ENCODE results near the gene ARMC2.

DNA sequence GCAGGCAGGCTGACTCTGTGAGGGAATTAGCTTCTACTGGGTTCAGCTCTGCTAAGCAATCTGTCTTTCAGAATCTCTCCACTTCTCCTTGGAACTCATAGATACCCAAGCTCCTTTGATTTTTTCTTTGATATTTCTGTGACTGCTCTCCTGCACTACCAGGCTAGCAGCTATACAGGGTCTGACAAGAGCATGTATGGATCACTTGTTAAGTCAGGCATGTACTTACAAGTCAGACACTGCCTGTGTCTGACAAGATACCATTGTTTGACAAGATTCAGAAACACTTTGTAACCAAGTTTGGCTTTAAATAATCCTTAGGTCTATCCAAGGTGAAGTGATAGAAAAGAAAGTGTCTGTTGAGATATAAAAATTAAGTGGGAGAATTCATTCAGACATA is 167.0 kb downstream of the ARMC2 start:
- TF ChIP-seq, protein P1, sequence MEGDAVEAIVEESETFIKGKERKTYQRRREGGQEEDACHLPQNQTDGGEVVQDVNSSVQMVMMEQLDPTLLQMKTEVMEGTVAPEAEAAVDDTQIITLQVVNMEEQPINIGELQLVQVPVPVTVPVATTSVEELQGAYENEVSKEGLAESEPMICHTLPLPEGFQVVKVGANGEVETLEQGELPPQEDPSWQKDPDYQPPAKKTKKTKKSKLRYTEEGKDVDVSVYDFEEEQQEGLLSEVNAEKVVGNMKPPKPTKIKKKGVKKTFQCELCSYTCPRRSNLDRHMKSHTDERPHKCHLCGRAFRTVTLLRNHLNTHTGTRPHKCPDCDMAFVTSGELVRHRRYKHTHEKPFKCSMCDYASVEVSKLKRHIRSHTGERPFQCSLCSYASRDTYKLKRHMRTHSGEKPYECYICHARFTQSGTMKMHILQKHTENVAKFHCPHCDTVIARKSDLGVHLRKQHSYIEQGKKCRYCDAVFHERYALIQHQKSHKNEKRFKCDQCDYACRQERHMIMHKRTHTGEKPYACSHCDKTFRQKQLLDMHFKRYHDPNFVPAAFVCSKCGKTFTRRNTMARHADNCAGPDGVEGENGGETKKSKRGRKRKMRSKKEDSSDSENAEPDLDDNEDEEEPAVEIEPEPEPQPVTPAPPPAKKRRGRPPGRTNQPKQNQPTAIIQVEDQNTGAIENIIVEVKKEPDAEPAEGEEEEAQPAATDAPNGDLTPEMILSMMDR (IDR thresholded peaks at IDR 0.05; ENCODE audit: insufficient read depth, low read length, poor library complexity, severe bottlenecking), result no peak
- no peak for TF ChIP-seq EZH2phosphoT487 (conservative IDR thresholded peaks at IDR 0.05; ENCODE audit: low read length)
